GM19328 (cell line): Measurements from ENCODE around the gene ZFAND5.

Source experiments
- ATAC-seq: cut with Tn5 transposase; IDR thresholded peaks from one replicate; pipeline ENCODE4 v1.9.1; 2021; ENCODE audit warnings: mild to moderate bottlenecking, moderate library complexity; ENCODE audit not compliant: unreplicated experiment

ZFAND5 gene, protein sequence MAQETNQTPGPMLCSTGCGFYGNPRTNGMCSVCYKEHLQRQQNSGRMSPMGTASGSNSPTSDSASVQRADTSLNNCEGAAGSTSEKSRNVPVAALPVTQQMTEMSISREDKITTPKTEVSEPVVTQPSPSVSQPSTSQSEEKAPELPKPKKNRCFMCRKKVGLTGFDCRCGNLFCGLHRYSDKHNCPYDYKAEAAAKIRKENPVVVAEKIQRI

DNA sequence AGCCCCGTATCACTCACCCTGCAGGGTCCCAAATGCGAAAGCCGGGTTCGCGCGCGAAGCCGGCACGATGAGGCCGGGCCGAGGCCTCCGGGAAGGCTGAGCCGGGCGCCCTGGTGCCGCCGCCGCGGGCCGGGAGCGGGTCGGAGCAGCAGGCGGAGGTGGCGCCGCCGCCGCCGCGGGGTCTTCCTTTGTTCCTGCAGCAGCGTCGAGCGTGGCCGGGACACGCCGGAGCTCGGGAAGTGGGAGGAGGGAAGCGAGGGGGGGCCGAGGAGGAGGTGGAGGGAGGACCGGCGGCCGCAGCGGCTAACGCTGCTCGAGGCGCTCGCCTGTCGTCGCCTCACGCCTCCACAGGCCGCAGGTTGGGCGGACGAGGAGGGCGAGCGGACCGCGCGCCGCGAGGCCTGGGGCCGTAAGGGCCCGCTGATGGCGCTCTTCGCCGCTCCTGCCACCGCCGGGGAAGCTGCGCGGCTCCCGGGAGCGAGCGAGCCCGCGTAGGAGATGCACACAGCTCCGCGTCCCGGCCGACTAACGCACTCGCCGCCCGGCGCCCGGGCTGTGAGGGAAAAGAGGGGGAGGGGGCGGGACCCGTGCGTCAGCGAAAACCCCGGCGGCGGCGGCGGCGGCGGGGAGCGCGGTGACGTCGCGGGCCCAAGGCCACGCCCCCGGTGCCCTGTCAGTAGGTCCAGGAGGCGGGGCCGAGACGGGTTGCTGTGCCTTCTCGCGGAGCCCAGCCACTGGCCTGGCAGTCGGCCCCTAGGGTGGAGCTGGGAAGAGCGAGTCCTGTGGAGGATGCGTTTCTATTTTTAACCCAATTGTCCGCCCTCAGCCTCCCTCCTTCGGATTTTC lies at the start of gene ZFAND5:
TSS of gene ZFAND5 (minus strand) at position 530 of the 846 bp plus-strand sequence. CDS start 4,430 bp downstream, outside the sequence.
- ATAC-seq = peak; percentile 74

DNA sequence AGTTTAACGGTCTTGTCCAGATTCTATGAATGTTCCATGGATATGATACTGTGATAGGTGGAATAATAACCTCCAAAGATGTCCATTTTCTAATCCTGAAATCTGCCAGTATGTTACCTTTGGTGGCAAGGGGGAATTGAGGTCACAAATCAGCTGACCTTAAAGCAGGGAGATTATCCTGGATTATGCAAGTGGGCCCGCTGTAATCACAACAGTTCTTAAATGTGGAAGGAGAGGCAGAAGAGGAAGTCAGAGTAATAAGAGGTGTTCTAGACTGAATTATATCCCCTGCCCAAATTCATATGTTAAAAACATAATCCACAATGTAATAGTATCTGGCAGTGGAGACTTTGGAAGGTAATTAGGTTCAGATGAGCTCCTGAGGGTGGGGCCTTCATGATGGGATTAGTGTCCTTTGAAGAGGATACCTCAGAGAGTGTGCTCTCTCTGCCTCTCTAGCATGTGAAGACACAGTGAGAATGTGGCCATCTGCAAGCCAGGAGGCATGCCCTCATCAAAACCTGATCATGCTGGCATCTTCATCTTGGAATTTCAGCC lies 47.6 kb upstream of the ZFAND5 start:
- no peak for ATAC-seq

DNA sequence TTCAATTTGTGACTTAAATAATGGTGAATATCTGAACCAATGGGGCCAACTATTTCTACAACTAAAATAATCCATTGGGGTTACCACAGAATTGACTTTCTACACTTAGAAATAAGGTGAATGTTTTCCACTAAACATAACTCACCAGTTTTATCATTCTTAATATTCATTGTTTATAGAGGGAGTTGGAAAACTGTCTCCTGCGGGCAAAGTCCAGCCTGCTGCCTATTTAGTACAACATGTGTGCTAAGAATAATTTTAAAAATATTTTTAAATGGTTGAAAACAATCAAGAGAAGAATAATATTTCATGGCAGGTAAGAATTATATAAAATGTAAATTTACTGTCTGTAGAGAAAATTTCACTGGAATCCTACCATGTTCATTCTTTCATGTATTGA lies 45.2 kb upstream of the ZFAND5 start:
- no peak for ATAC-seq

DNA sequence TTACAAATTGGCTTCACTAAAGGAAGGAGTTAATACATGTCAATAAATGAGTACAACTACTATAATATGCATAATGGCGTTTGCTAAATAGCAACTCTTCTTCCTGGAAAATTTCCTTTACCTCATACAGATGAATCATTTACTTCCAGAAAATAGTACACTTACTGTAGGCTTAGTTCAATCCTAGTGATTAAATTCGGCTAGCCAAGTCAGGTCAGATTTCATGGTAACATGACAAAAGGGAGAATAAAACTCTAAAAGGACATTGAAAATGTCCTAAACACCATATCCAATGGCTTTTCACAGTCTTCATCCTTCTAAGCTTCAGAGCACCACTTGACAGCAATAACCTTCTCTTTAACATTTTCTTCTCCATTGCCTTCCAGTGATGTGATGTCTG lies 42.1 kb upstream of the ZFAND5 start:
- ATAC-seq = no peak

DNA sequence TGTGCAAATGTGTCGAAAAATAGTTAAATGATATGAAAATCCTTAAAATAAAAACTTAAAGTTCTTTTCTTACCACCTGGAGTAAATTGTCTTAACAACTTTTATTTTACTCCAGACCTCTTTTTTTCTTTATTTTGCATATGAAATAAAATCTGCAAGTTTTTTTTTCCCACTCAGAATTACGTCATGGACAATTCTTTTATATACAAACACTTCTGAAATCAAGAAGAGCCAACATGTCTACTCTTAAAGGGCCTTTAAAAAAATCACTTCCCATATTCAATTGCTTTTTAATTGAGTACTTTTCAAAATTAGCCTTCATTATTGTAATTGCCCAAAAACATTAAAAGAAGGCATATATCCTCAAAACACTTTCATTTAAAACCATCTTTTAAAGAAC lies 37.7 kb upstream of the ZFAND5 start:
- ATAC-seq = no peak

DNA sequence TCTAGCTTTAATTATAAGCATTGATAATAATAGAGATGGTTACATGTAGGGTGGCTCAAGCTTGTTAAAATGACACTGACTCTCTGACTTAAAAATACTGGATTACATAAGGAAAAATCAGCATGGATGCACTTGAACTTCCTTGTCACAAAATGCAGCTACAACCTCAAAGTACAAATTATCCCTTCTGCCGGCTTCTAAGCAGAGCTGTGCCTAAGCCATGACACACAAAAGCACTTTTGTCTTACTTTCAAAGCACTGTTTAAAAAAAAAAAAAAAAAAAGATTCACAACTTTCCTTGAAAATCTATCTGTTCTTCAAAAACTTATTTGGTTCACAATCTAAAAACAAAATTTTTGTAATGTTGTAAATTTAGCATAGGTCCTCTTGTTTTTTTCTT lies 36.4 kb upstream of the ZFAND5 start:
- ATAC-seq = no peak

DNA sequence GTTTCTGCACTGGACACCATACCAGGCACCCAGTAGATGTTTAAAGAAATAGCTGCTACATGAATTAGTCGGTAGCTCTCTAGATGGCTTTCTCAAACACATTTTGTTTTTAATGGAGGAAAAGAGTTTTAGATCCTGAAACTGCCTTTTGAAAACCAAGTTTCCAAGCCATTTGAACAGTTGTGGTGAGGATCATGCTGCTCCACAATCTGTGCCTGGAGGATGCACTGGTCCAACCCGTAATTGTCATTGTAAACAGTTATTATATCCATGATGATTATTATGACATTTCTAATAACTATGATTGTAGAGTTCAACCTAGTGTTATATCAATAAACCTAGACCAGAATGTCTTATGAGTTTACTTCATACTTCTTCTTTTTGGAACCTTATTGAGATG lies 35.9 kb upstream of the ZFAND5 start:
- ATAC-seq = no peak

DNA sequence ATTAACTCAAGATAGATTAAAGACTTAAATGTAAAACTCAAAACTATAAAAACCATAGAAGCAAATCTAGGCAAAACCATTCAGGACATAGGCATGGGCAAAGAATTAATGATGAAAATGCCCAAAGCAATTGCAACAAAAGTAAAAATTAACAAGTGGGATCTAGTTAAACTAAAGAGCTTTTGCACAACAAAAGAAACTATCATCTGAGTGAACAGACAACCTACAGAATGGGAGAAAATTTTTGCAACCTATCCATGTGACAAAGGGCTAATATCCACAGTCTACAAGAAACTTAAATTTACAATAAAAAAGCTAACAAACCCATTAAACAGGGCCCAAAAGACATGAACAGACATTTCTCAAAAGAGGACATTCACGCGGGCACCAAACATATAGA lies 34.4 kb upstream of the ZFAND5 start:
- no peak for ATAC-seq

DNA sequence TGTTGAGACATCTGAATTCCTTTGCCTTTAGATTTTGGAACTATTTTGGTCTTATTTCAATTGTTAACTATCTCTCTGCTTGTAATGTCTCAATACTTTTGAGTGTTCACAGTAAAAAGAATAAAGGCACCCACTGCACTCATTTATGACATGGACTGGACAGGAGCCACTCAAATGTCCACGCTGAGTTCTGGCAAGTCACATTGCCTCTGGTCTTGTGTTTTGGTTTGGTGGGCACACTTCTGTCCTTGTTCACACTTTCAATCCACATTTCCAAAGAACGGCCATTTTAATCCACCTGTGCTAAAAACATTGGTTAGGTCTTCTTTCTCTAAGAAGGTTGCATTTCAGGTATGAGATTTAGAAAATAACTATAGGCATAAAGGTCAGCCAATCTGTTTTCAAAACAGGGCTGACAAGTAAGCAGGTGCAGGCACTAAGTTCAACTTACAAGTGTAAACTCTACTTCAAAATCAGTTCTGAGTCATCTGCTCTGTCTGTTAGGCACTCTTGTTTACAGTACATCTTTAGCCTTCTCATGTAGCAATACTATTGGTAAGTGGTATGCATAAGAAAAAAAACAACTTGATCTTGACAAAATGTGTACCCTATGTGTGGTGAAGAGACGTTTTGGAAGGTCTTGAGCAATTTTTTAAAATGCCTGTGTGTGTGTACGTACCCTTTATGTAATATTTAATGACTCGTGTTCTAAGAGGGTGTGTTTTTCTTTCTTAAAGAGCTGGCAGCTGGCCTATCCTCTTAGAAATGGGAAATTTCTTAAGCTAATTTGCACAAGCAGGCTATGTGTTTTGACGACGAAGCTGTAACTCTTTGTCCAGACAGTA lies 31.5 kb upstream of the ZFAND5 start:
- no peak for ATAC-seq

DNA sequence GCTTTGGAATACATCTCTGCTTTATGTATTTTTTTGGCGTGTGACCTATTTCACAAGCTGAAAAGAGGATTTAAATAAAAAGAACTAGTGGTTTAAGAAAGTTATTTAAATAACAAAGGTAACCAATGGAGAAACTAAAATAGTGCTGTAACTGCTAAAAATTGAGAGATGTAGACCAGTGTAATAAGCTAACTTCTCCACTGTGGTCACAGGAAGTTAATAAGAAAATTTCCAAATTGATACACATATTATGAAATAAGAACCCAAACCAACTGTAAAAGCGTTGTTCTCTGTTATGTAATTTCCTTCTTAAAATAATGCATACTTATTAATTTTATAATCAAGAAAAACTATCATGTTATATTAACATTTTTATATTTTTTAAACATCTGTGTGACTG lies 29.1 kb upstream of the ZFAND5 start:
- no peak for ATAC-seq

DNA sequence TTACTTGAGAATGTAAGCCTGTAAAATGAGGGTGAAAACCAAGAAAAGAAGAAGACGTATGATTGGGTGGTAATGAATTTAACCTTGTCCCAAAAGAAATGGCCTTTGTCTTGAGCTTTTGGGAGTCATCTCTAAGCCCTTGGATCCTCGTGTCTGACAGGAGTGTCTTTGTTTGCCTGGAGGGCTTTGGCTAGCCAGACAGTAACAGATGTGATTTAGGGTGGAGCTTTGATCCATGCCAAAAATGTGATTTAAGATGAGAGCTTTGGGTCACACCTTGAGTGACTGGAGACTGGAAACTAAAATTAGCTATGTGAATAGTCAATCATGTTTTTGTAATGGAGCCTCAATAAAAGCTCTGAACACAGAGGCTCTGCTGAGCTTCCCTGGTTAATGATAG lies 25.9 kb upstream of the ZFAND5 start:
- ATAC-seq = no peak

DNA sequence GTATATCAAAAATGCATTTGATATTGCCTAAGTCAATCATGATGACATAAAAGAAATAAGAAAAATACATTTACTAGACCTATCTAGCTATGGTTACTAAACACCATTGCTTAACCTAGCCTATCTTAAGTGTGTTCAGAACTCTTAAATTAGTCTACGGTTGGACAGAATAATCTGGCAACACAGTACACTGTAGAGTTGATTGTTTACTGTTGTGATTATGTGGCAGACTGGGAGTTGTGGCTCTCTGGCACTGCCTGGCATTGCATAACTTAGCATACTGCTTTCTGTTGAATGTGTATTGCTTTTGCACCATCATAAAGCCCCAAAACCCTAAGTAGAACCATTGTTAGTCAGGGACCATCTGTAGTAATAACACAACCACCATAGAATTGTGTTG lies 21.2 kb upstream of the ZFAND5 start:
- no peak for ATAC-seq

DNA sequence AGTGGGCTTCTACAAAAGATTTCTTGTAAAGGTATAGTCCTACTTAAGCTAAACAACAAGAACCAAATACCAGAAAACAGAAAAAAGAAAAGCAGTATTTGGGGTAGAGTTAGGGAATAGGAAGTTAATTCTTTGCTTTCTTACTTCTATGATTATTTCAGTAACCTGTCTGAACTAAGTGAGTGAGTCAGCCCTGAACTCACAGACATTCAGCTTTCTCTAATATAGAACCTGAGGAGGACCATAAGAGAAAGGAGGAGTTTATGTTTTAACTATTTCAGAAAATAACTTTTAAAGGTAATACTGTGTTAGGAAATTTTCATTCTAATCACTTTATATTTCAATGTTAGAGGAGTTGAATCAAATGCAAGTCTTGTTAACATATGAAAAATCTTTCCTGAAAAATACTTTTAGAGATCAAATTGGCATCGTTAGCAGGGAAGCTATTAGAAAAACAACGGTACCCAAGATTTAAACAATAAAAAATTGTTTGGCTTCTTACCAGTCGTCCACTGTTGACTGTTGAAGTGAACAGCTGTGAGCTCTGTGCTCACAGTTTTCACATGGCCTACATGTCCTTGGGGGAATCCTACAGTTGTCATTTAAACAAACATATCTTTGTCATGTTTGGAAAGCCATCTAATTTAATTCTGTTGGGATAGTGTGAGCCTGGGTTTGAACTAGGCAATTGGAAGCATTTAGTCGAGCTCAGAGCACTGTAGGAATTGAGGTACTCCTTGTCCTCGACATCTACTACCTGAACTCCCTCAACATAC lies 19.9 kb upstream of the ZFAND5 start:
- ATAC-seq = no peak

DNA sequence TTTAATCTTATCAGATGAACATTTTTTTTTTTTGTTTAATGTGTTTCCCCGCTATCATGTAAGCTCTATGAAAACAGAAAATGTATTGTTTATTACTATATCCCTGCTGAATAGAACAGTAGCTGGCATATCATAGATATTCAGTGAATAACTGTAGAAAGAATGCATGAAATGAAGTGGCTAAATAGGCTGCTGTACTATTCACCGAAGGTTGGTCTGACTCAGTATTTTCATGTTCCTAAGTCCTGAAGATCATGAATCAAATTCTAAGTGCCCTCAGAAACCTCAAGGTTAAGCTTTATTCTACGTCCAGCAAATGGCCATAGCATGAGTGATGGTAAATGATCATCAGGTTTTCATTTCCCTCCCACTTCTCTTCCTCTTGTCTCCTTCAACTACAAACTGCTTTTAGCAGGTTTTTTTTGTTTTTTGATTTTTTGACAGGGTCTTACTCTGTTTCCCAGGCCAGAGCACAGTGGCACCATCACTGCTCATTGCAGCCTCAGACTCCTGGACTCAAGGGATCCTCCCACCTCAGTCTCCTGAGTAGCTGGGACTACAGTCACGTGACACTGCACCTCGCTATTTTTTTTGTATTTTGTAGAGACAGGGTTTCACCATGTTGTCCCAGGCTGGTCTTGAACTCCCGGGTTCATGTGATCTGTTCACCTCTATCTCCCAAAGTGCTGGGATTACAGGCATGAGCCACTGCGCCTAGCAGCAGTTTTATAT lies 19.1 kb upstream of the ZFAND5 start:
- ATAC-seq = no peak

DNA sequence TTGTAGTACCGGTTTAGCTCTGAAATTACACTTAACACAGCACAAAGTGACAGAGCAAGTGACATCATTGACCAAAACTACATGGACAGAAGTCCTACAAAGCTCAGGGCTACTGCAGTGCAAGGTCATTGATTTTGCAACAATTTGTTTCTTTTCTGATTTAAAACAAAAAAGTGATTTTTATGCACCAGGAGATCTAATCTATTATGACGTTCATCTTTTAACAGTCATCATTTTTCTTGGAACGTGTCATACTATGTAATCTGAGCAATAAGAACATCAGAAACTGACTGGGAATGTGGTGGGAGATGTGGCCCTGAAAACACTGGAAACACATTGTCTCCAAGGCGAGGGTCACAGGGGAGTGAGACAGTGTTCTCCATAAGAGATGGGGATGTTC lies 17.4 kb upstream of the ZFAND5 start:
- no peak for ATAC-seq

DNA sequence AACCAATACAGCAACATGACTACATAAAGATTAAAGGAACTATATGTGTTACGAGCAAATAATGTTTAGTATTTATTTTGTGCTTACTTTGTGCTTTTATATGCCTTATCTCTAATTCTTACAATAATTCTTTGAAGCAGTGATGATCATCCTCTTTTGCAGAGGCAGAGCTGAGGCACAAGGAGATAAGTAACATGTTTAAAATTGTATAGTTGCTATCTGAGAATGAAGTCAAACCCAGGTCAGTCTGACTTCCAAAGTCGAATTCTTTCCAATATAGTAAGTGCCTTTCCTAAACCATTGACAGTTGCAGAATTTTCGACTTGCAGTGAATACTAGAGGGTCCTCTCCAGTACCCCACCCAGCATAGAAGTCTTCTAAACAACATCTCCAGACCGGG lies 12.0 kb upstream of the ZFAND5 start:
- ATAC-seq = no peak

DNA sequence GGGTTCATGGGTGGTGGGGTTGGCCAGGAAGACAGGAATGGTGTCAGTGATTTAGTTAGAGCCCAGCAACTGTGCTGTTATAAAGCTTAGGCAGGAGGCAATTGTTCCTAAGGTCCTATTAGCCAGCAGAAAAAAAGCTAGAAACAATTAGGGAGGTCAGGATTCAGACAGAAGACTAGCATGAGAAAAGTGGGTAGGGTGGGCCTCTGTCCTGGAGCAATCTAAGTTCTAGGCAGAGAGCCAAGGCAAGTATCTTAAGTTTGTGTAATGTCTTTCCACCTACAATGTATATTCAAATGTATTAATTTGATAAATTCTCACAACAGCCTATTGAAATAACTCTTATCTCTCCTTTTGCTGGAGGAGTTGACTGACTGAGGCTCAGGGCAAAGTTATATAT lies 6.1 kb upstream of the ZFAND5 start:
- ATAC-seq = no peak

DNA sequence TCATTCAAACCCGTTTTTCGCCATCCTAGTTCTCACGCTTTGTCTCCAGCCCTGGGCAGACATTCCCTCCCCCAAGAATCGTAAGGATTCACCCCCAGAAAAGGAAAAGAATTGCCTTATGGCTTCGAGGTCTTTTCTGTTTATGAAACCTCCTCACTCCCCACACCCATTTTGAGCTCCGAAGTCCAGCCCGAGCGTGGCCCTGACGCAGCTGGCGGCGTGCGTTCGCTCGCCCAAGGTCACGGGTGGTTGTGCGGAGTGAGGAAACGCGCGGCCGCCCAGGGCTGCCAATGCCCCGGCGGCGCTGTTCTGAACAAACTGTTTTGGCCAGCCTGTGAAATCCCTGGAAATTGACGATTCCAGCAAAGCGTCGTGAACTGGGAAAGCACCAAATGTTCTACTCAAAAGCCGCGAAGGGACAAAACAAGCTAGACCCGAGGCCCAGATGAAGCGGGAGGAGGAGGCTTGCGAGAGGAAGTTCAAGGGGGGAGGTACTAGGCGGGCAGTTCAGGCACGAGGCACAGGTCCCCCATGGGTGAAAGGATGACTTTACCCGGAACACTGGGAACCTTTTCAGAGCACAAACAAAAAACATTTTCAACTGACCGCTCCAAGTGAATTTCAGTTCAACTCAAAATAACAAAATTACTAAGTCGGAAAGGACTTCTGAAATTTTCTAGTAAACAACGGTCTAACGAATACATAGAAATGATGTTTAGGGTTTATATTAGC lies 683 bp upstream of the ZFAND5 start:
- ATAC-seq = peak; percentile 30
